Mucosa of stomach (tissue), 1 donor: ENCODE measurements around the gene INO80.
A peak's percentile ranks its signal among the peaks of the same experiment; 100 is the strongest.
"Not testable (repeated sequence)": the region's sequence is repeated elsewhere in the genome, so short reads cannot be mapped to it uniquely, and the experiment has no call there.

Experiments
- H3K27me3 ChIP-seq: one replicate; pipeline ENCODE4 v1.7.0; 2013; ENCODE audit warnings: mild to moderate bottlenecking, low read length; ENCODE audit not compliant: control insufficient read depth, insufficient read depth
- H3K36me3 ChIP-seq: one replicate; pipeline ENCODE4 v1.7.0; 2013; ENCODE audit warnings: low read length; ENCODE audit not compliant: control insufficient read depth, insufficient read depth
- H3K4me1 ChIP-seq: one replicate; pipeline ENCODE4 v1.7.0; 2013; ENCODE audit warnings: mild to moderate bottlenecking, low read length; ENCODE audit not compliant: control insufficient read depth, insufficient read depth
- H3K4me3 ChIP-seq: one replicate; pipeline ENCODE4 v1.7.0; 2013; ENCODE audit warnings: low read length
- H3K9ac ChIP-seq: one replicate; pipeline ENCODE4 v1.7.0; 2013; ENCODE audit warnings: mild to moderate bottlenecking, low read length, moderate library complexity
- H3K9me3 ChIP-seq: one replicate; pipeline ENCODE4 v1.7.0; 2013; ENCODE audit warnings: mild to moderate bottlenecking, low read length, moderate library complexity; ENCODE audit not compliant: control insufficient read depth
- donor health status: Pancreatic carcinoma.

Gene INO80

GRCh38 chr15:40968290-40969085 is 147.6 kb downstream of the INO80 start:
- Histone ChIP-seq H3K4me3 (no peak overlapping the region), H3K9ac (no peak overlapping the region), H3K9me3 (no peaks in the 10 kb centered on the region), H3K4me1 (peaks cover 10% of the 10 kb centered on the region), H3K36me3 (no peaks in the 10 kb centered on the region), H3K27me3 (no peaks in the 10 kb centered on the region)

- H3K4me3 ChIP-seq: no peak overlapping the region
- H3K9ac ChIP-seq: no peak overlapping the region
- H3K27me3 ChIP-seq: no peaks in the 10 kb centered on the region
- peaks cover 13% of the 10 kb centered on the region for H3K4me1 ChIP-seq
- no peaks in the 10 kb centered on the region for H3K36me3 ChIP-seq
- no peaks in the 10 kb centered on the region for H3K9me3 ChIP-seq
Observed at GRCh38 chr15:40964634-40965033, 151.4 kb downstream of the INO80 start.

GRCh38 chr15:40964006-40964405 is 152.1 kb downstream of the INO80 start:
- no peaks in the 10 kb centered on the region for H3K36me3 ChIP-seq
- H3K27me3 ChIP-seq: no peaks in the 10 kb centered on the region
- no peaks in the 10 kb centered on the region for H3K9me3 ChIP-seq
- no peak overlapping the region for H3K4me3 ChIP-seq
- no peak overlapping the region for H3K9ac ChIP-seq
- H3K4me1 ChIP-seq: peaks cover 13% of the 10 kb centered on the region

- Histone ChIP-seq H3K27me3 (no peaks in the 10 kb centered on the region), H3K9me3 (no peaks in the 10 kb centered on the region), H3K9ac (no peak overlapping the region)
Observed at GRCh38 chr15:40963201-40963600, 152.9 kb downstream of the INO80 start.

GRCh38 chr15:40962317-40962716 is 153.8 kb downstream of the INO80 start:
- H3K4me3 ChIP-seq, H3K36me3 ChIP-seq, H3K9me3 ChIP-seq, H3K27me3 ChIP-seq, H3K9ac ChIP-seq: not testable (repeated sequence)
- peaks cover 23% of the 10 kb centered on the region for H3K4me1 ChIP-seq

More at GRCh38 chr15:40963201-40963600, 152.9 kb downstream of the INO80 start:
- H3K36me3 ChIP-seq: no peaks in the 10 kb centered on the region
- no peak overlapping the region for H3K4me3 ChIP-seq
- H3K4me1 ChIP-seq: peaks cover 14% of the 10 kb centered on the region

GRCh38 chr15:40961740-40962139 is 154.3 kb downstream of the INO80 start:
- H3K36me3 ChIP-seq, H3K4me3 ChIP-seq, H3K9me3 ChIP-seq, H3K9ac ChIP-seq, H3K27me3 ChIP-seq: not testable (repeated sequence)
- H3K4me1 ChIP-seq: peaks cover 23% of the 10 kb centered on the region

GRCh38 chr15:40960925-40961324 is 155.2 kb downstream of the INO80 start:
- Histone ChIP-seq H3K27me3 (no peaks in the 10 kb centered on the region), H3K9ac (no peak overlapping the region), H3K4me1 (peaks cover 23% of the 10 kb centered on the region), H3K9me3 (no peaks in the 10 kb centered on the region), H3K4me3 (peak overlapping the region; percentile 25), H3K36me3 (no peaks in the 10 kb centered on the region)

- Histone ChIP-seq H3K9me3 (no peaks in the 10 kb centered on the region), H3K36me3 (no peaks in the 10 kb centered on the region), H3K4me3 (peak overlapping the region; percentile 25), H3K4me1 (peaks cover 23% of the 10 kb centered on the region), H3K27me3 (no peaks in the 10 kb centered on the region), H3K9ac (no peak overlapping the region)
Observed at GRCh38 chr15:40960151-40960885, 155.8 kb downstream of the INO80 start.

- no peak overlapping the region for H3K4me3 ChIP-seq
- H3K9ac ChIP-seq: no peak overlapping the region
- no peaks in the 10 kb centered on the region for H3K27me3 ChIP-seq
- H3K4me1 ChIP-seq: peaks cover 23% of the 10 kb centered on the region
- H3K36me3 ChIP-seq: no peaks in the 10 kb centered on the region
- H3K9me3 ChIP-seq: no peaks in the 10 kb centered on the region
Observed at GRCh38 chr15:40959331-40960141, 156.5 kb downstream of the INO80 start.

- Histone ChIP-seq H3K9ac (no peak overlapping the region), H3K36me3 (no peaks in the 10 kb centered on the region), H3K4me3 (no peak overlapping the region), H3K4me1 (peaks cover 23% of the 10 kb centered on the region), H3K9me3 (no peaks in the 10 kb centered on the region), H3K27me3 (no peaks in the 10 kb centered on the region)
Observed at GRCh38 chr15:40958723-40959122, 157.4 kb downstream of the INO80 start.

- H3K9ac ChIP-seq: no peak overlapping the region
- no peaks in the 10 kb centered on the region for H3K36me3 ChIP-seq
- peaks cover 23% of the 10 kb centered on the region for H3K4me1 ChIP-seq
- no peak overlapping the region for H3K4me3 ChIP-seq
- no peaks in the 10 kb centered on the region for H3K27me3 ChIP-seq
- no peaks in the 10 kb centered on the region for H3K9me3 ChIP-seq
Observed at GRCh38 chr15:40958146-40958545, 157.9 kb downstream of the INO80 start.

- Histone ChIP-seq H3K36me3 (no peaks in the 10 kb centered on the region), H3K9ac (no peak overlapping the region), H3K4me1 (peaks cover 25% of the 10 kb centered on the region), H3K4me3 (no peak overlapping the region), H3K9me3 (no peaks in the 10 kb centered on the region), H3K27me3 (no peaks in the 10 kb centered on the region)
Observed at GRCh38 chr15:40957581-40958051, 158.5 kb downstream of the INO80 start.
